ENCODE results near the gene FOXP1. TPM values are rescaled to one million over a fixed set of nuclear protein-coding genes. Genes with fewer than 3 reads are reported as not detected.

FOXP1 gene
- total and polyA plus RNA-seq, 2 donors from 2014 or later = 6.7 to 87.2 TPM

DNA sequence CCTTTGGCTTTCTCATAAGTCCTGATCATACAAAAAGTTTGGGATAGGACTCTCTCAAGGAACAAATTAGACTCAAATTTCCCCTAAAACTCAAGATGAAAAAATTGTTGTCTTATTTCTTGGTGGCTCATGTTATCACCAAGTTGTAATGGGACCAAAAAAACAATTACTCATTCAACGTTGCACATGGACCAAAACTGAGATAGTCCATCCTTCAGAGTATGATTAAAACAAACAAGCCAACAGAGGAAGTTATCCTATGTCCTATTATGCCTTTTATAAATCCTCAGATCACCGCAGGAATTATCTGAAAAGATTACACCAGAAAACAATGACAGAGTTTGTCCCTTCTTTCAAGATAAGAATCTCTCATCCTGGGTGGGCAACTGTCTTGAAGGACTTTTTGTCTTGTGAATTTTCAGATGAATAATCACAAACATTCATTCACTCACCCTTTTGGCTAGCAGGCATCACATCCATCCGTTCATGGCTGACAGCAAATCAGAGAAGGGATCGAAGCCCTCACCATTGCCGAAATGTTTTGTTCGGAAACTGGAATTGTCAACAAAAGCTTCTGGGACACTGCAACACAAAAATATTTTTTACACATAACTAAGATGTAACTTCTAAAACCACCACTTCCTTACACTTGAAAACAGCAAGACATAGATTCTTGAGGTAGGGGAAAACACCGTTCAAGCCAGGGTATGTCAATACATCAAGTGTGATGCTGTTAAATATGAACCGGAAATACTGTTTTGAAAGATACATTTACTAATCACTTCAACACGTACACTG is 90.4 kb downstream of the FOXP1 start:
- H3K36me3 ChIP-seq (ENCODE audit: control insufficient read depth in 2 of 3, insufficient read depth in 3 of 3, low read length in 3 of 3) = no peaks in the 10 kb centered on the region
- TF ChIP-seq, protein P1, sequence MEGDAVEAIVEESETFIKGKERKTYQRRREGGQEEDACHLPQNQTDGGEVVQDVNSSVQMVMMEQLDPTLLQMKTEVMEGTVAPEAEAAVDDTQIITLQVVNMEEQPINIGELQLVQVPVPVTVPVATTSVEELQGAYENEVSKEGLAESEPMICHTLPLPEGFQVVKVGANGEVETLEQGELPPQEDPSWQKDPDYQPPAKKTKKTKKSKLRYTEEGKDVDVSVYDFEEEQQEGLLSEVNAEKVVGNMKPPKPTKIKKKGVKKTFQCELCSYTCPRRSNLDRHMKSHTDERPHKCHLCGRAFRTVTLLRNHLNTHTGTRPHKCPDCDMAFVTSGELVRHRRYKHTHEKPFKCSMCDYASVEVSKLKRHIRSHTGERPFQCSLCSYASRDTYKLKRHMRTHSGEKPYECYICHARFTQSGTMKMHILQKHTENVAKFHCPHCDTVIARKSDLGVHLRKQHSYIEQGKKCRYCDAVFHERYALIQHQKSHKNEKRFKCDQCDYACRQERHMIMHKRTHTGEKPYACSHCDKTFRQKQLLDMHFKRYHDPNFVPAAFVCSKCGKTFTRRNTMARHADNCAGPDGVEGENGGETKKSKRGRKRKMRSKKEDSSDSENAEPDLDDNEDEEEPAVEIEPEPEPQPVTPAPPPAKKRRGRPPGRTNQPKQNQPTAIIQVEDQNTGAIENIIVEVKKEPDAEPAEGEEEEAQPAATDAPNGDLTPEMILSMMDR (IDR thresholded peaks at IDR 0.05; ENCODE audit: borderline replicate concordance, extremely low read depth, insufficient read depth) = no peak
- FAIRE-seq = no peak
- H3K4me1 ChIP-seq (ENCODE audit: control insufficient read depth in 2 of 3, insufficient read depth in 2 of 3, low read depth in 1 of 3, low read length in 3 of 3) = peaks cover 0 to 8% (median 0%) of the 10 kb centered on the region in 3 donors
- no peak overlapping the region for H3K9ac ChIP-seq (ENCODE audit: low read length in 3 of 3)
- no peak overlapping the region for H3K4me3 ChIP-seq (ENCODE audit: low read length in 3 of 3)
- no peak overlapping the region for H3K27ac ChIP-seq (ENCODE audit: low read depth in 2 of 2, low read length in 2 of 2)
- no peak for DNase-seq
- intact Hi-C loops (cut with DNase I) = no loop called here
- H3K9me3 ChIP-seq (ENCODE audit: control insufficient read depth in 2 of 3, insufficient read depth in 1 of 3, low read length in 3 of 3) = peaks cover 0 to 7% (median 1%) of the 10 kb centered on the region in 3 donors
- no peaks in the 10 kb centered on the region for H3K27me3 ChIP-seq (ENCODE audit: control insufficient read depth, insufficient read depth, low read length)

DNA sequence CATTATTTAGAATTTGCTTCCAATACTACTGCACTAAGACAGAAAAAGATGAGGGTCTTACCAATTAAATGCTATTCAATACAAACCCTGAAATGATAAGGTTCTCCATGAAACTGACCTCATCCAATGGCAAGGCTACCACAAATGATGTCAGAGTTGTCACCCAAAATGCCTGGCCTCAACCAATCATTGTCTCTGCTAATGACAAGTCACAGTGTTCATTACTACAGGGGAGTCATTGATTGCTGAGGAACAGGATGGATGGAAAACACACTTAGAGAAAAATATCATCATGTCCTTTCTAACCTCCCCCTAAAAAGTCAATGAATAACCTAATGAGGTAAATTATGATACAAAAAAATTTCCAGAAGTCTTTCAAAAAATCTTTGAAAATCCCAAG is 91.0 kb downstream of the FOXP1 start:
- Histone ChIP-seq H3K4me3 (ENCODE audit: low read length in 3 of 3) (no peak overlapping the region), H3K4me1 (ENCODE audit: control insufficient read depth in 2 of 3, insufficient read depth in 2 of 3, low read depth in 1 of 3, low read length in 3 of 3) (peaks cover 0 to 6% (median 0%) of the 10 kb centered on the region in 3 donors), H3K27ac (ENCODE audit: low read depth in 2 of 2, low read length in 2 of 2) (no peak overlapping the region), H3K27me3 (ENCODE audit: control insufficient read depth, insufficient read depth, low read length) (no peaks in the 10 kb centered on the region), H3K9ac (ENCODE audit: low read length in 3 of 3) (no peak overlapping the region), H3K9me3 (ENCODE audit: control insufficient read depth in 2 of 3, insufficient read depth in 1 of 3, low read length in 3 of 3) (peaks cover 0 to 7% (median 1%) of the 10 kb centered on the region in 3 donors), H3K36me3 (ENCODE audit: control insufficient read depth in 2 of 3, insufficient read depth in 3 of 3, low read length in 3 of 3) (no peaks in the 10 kb centered on the region)
- no peak for FAIRE-seq
- intact Hi-C loops (cut with DNase I) = no loop called here
- DNase-seq = no peak
- TF ChIP-seq, protein P1 (IDR thresholded peaks at IDR 0.05; ENCODE audit: borderline replicate concordance, extremely low read depth, insufficient read depth) = no peak

DNA sequence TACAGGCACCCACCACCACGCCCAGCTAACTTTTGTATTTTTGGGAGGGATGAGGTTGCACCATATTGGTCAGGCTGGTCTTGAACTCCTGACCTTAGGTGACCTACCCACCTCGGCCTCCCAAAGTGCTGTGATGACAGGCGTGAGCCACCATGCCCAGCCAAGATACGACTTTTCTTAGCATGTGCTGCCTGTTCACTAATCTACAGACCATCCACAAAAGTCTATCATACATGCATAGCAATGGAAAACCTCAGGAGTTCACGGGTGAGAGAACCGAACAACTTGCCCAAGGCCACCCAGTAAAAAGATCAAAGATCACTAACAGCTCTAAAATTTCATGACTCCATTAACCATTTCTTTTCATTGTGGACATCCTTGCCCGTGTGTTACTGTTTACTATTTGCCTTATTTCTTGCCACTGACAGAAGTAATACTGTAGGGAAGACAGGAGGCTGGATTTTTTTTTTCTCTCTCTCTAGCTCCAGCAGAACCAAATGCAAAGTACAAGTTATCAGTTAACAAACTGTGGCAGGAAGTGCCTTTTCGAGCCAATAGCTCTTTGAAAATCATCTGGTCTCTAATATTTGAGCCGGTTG is 92.3 kb downstream of the FOXP1 start:
- no peaks in the 10 kb centered on the region for H3K36me3 ChIP-seq (ENCODE audit: control insufficient read depth in 2 of 3, insufficient read depth in 3 of 3, low read length in 3 of 3)
- peaks cover 0 to 2% (median 0%) of the 10 kb centered on the region in 3 donors for H3K4me1 ChIP-seq (ENCODE audit: control insufficient read depth in 2 of 3, insufficient read depth in 2 of 3, low read depth in 1 of 3, low read length in 3 of 3)
- DNase-seq (no peak), FAIRE-seq (no peak)
- H3K9me3 ChIP-seq (ENCODE audit: control insufficient read depth in 2 of 3, insufficient read depth in 1 of 3, low read length in 3 of 3) = peaks cover 0 to 7% (median 1%) of the 10 kb centered on the region in 3 donors
- no peak overlapping the region for H3K4me3 ChIP-seq (ENCODE audit: low read length in 3 of 3)
- H3K9ac ChIP-seq (ENCODE audit: low read length in 3 of 3) = no peak overlapping the region
- no peaks in the 10 kb centered on the region for H3K27me3 ChIP-seq (ENCODE audit: control insufficient read depth, insufficient read depth, low read length)
- TF ChIP-seq, protein P1 (IDR thresholded peaks at IDR 0.05; ENCODE audit: borderline replicate concordance, extremely low read depth, insufficient read depth) = no peak
- H3K27ac ChIP-seq (ENCODE audit: low read depth in 2 of 2, low read length in 2 of 2) = no peak overlapping the region
- intact Hi-C loops (cut with DNase I) = no loop called here
